CD4-positive, alpha-beta T cell treated with Interleukin-12 subunit alpha and Interleukin-12 subunit beta, for 1 hour (primary cell): ENCODE results near the gene TLN1.

ENCODE experiments used
- DNase-seq: peaks from one replicate; pipeline ENCODE4 v3.0.0-alpha.2; 2020

TLN1 gene

DNA sequence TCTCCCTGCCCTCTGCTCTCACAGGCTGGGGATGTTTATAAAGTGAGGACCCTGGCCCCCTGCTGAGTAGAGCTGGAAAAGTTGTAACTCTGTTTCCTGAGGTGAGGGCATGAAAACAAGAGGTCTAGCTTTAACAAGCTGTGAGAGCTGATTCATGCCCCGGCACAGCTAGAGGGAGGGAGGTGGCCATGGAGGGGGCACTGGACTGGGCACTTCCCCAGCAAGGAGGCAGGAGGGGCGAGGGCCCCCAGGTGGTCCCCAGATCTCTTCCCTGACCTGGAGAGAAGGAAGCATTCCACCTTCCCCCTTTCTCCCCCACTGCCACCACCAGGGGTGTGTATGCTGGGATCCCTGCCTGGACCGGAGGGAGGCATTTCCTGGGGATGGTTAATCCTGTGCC lies 22.3 kb upstream of the TLN1 start, which contains the start of gene MSMP:
MSMP (minus strand) TSS at position 13 of the 400 bp plus-strand sequence. CDS start 147 bp downstream, outside the sequence.
- no peak for DNase-seq

GRCh38 chr9:35753466-35753865 lies 21.5 kb upstream of the TLN1 start:
- no peak for DNase-seq

- DNase-seq = no peak
These were observed 18.2 kb upstream of the TLN1 start for GRCh38 chr9:35750256-35750531.

DNA sequence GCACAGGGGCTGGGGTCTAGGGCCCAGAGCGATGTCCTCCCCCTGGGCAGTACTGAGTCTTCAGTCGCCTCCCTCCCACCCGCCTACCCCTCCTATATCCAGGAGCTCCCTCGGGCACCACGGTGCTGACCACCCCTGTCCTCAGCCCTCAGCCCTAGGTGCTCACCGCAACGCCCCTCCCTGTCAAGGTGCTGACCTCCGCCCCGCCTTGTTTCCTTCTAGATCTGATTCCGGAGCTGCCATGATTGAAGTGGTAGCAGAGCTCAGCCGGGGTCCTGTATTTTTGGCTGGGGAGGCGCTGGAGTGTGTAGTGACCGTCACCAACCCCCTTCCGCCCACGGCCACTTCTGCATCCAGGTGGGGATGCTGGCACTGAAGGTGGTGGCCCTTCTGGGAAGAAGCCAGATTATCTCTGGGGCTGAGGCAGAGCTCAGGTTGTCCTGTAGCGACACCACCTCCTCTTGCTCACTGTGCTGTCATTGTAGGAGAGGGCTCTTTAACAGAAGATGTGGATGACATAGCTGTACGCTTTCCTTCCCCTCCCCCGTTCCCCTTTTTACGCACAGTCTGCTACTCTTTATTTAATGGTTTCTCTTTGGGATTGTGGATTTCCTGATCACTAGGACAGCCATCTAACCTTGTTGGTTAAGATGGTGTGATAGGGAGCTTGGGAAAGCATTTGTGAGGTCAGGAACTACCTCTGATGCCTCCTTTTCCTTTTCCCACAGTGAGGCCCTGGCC lies 17.7 kb upstream of the TLN1 start:
- peak; percentile 52 for DNase-seq

DNA sequence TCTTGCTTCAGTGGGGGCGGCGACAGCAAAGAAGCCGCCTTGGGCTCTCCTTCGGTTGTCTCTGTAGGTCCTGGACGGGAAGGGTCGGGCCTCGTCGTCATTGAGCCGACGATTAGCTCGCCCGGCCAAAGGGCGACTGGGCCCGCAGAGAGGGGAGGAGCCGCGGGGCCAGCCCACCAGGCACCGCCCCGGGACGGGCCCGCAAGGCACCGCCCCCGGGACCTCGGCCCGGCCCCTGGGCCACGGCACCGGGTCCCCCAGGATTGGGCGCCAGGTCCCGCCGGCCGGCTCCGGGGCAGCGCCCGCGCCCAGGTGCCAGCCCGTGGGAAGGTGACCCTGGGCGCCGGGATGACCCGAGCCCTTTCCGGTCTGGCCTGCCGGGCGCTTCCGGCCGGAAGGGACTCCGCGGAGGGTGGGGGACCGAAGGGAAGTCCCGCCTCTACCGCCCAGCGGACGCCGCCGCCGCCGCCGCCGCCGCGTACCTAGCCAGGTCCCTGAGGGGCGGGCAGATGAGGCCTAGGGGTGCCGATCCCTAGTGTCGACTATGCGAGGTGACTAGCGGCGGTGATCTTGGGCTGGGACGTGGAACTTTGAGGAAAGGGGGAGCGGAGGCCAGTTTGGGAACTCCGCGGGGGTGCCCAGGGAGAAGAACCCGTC lies 17.0 kb upstream of the TLN1 start, which contains the start of the genes GBA2 and RGP1:
GBA2 (minus strand) TSS at position 371 of the 657 bp plus-strand sequence. CDS start 524 bp downstream, outside the sequence.
RGP1 (plus strand) TSS at position 430 of the 657 bp plus-strand sequence. CDS start 469 bp downstream, outside the sequence.
- peak; percentile 72 for DNase-seq

- peak; percentile 21 for DNase-seq
These were observed 16.4 kb upstream of the TLN1 start for GRCh38 chr9:35748242-35748857.

DNA sequence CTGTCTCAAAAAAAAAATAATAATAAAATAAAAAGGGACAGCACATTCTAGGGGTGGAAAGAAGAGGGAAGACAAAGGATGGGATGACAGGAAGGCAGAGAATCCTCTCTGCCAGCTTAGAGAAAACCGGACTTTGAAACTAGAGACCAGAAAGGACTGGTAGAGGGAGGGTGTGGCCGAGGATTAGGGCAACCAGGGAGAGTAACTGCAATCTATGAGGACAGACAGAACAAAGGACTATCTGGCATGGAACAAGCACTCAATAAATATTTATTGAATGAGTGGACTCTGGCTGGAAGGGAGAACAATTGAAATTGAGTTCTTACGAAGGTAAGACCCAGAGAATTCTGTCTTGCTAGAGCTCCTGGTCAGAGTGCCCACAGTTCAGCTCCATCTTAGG lies 14.6 kb upstream of the TLN1 start:
- no peak for DNase-seq

- DNase-seq = no peak
These were observed 13.6 kb upstream of the TLN1 start for GRCh38 chr9:35745569-35745968.

- DNase-seq = no peak
These were observed 12.0 kb upstream of the TLN1 start for GRCh38 chr9:35743880-35744518.

DNA sequence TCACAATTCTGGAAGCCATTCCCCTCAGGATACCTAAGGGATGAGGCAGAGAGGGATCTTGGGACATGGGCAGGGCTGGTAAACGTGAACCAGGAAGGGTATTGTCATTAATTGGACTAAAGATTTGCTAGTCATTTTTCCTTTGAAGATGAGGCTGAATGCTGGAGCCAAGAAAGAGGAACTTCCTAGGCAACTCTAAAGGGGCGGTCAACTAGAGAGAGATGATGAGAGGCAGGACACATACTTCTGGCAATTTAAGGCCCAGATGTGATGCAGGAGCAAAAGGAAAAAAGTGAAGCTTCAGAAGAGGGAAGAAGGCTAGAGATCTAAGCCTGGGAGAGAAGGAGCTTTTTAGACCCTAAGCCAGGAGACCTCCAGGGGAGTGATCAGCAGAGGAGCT lies 11.5 kb upstream of the TLN1 start:
- DNase-seq = no peak

GRCh38 chr9:35741740-35742139 lies 9.7 kb upstream of the TLN1 start:
- peak; percentile 22 for DNase-seq

GRCh38 chr9:35740243-35740642 lies 8.2 kb upstream of the TLN1 start:
- DNase-seq = no peak

DNA sequence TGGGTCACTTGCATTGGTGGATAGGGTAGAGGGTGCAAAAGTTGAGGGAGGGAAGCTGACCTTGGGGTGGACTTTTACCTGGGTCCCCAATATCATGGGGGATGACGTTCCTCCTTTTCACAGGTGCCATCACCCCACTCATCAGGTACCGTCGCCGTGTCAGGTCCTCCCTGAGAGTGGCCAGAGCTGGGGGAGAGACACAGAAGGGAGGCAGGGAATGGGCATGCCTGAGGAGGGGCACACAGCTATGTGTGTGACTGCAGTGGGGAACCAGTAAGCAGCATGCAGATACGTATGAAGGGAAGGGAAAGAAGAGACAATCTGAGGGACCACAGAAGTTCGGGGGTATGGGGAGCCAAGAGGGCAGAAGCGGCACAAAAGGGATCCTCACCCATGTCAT lies 6.9 kb upstream of the TLN1 start:
- no peak for DNase-seq

DNA sequence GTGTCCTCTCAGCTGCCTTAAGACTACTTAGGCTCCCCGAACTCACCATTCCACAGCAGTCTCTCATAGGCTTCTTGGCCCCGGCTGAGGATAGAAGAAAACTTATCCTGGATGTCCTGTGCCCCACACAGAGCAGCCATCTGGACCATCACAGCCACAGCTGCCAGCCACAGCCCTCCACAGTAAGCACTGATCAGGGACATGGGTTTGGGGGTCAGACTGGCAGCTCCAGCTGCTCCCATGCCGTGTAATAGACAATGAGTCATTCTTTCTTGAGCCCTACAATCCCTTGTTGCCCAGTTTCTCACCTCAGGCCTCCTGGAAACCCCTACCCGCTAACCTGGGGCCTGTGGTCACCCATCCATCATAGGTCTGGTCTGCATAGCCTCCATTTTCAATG lies 6.2 kb upstream of the TLN1 start:
- no peak for DNase-seq

DNA sequence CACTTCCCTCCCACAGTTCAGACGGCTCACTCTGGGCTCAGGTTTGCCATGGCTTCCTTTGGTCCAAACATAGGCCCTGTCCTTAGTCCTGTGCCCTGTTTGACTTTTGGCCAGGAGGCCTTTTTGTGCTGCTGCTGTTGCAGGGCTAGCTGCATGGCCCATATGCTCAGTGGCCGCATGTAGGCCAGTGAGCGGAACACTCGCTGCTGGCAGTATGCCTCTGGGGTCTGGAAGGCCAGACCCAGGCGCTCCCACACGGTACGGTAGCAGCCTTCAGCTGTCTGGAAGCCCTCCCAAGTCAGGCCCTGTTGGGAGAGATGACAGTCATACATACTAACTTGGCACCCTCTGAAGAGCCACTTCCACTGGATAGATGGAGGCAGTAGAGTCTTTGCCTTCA lies 5.1 kb upstream of the TLN1 start:
- no peak for DNase-seq

DNA sequence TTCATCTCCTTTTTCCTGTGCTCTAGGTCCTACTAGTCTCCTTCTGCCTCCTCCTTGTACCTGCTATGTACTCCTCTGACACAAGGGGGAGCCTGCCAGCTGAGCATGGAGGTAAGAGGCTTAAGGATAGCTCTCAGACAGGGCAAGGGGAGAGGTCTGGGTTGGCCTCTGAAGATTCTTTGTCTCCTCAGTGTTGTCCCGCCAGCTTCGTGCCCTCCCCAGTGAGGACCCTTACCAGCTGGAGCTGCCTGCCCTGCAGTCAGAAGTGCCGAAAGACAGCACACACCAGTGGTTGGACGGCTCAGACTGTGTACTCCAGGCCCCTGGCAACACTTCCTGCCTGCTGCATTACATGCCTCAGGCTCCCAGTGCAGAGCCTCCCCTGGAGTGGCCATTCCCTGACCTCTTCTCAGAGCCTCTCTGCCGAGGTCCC lies 4.2 kb upstream of the TLN1 start:
- peak; percentile 80 for DNase-seq

GRCh38 chr9:35734096-35734495 lies 2.1 kb upstream of the TLN1 start:
- DNase-seq = no peak

DNA sequence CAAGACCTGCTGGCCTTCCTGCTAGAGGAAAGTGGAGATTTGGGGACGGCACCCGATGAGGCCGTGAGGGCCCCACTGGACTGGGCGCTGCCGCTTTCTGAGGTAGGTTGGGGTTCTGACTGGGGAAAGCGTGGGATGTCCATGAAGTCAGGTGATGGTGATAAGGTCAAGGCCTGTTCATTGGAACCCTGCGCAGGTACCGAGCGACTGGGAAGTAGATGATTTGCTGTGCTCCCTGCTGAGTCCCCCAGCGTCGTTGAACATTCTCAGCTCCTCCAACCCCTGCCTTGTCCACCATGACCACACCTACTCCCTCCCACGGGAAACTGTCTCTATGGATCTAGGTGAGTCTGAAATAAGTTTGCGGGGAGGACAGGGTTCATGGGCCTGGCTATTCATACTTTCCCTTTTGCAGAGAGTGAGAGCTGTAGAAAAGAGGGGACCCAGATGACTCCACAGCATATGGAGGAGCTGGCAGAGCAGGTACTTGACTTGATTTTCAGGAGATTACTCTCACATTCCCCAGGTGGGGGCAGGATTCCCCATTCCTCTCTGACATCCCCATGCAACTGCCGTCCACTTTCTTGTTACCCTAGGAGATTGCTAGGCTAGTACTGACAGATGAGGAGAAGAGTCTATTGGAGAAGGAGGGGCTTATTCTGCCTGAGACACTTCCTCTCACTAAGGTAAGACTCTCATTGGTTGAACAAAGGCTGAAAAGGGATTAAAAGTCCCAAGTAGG lies 976 bp upstream of the TLN1 start:
- peak; percentile 44 for DNase-seq

GRCh38 chr9:35731415-35732184 lies 395 bp downstream of the TLN1 start:
- DNase-seq = no peak

GRCh38 chr9:35730486-35730854 lies 1.5 kb downstream of the TLN1 start:
- DNase-seq = no peak

DNA sequence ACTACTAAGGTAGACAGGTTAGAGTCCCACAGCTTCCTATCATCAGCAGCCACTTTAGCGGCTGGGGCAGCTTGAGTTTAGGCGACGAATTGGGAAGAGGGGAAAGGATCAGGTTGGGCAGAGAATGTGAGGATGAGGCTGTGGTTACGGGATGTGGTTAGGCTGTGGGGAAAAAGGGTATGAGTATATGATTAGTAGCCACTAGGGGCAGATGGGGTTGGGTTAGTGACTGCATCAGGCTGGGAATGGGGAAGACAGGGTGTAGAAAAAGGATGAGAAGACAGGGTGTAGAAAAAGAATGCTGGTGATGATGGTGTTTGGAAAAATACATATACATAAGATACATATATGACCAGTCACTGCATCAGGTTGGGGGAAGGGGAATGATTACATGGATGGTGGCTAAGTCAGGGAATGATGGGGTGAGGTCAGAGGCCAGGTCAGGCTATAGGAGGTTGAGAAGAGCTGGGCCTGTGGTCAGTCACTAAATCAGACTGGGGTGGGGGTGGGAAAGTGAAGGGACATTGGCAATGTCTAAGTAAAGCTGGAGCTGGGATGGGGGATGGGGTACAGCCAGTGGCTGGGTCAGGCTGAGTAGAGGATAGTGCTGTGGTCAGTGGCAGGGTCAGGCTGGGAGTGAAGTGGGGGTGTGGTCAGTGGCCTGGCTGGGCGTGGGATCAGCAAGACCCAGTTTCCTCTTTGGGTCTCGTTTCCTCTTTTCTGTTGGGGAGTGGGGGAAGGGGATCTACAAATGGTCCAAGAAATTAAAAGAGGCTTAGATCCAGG lies 2.1 kb downstream of the TLN1 start:
- peak; percentile 56 for DNase-seq
